Measurements from ENCODE around the gene SLC9A8.
"Not testable (repeated sequence)": the region's sequence is repeated elsewhere in the genome, so short reads cannot be mapped to it uniquely, and the experiment has no call there.

Gene SLC9A8

GRCh38 chr20:49845060-49845459 is 32.4 kb downstream of the SLC9A8 start:
- no peak for ATAC-seq
- no peak overlapping the region for H3K4me3 Mint-ChIP-seq
- no peaks in the 10 kb centered on the region for H3K9me3 Mint-ChIP-seq
- H3K36me3 Mint-ChIP-seq = peaks cover 34% of the 10 kb centered on the region
- no peaks in the 10 kb centered on the region for H3K27me3 Mint-ChIP-seq
- H3K4me1 Mint-ChIP-seq = no peaks in the 10 kb centered on the region
- no peak overlapping the region for H3K27ac Mint-ChIP-seq

DNA sequence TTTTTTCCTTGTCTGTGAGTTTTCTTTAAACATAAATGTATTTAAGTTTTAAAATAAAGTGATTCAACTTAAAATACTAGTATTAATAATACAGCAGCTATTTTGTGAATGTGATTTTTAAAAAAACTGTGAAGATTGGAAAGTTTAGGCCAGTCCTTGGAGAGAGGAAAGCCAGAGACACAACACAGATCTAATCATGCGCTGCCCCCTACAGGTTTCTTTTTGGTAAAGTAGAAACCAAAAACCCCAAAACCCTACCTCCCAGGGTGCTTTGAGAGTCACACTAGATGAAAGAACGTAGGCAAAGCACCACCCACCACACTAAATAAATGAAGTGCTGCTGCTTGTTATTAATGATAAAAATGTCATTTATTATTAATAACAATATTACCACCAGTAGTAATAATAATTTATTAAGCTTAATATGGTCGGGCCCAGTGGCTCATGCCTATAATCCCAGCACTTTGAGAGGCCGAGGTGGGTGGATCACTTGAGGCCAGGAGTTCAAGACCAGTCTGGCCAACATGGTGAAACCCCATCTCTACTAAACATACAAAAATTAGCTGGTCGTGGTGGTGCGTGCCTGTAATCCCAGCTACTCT is 33.7 kb downstream of the SLC9A8 start:
- H3K4me1 Mint-ChIP-seq = peaks cover 7% of the 10 kb centered on the region
- no peaks in the 10 kb centered on the region for H3K9me3 Mint-ChIP-seq
- no peak overlapping the region for H3K4me3 Mint-ChIP-seq
- H3K36me3 Mint-ChIP-seq = peaks cover 44% of the 10 kb centered on the region
- no peaks in the 10 kb centered on the region for H3K27me3 Mint-ChIP-seq
- H3K27ac Mint-ChIP-seq = no peak overlapping the region
- ATAC-seq = peak; percentile 63

DNA sequence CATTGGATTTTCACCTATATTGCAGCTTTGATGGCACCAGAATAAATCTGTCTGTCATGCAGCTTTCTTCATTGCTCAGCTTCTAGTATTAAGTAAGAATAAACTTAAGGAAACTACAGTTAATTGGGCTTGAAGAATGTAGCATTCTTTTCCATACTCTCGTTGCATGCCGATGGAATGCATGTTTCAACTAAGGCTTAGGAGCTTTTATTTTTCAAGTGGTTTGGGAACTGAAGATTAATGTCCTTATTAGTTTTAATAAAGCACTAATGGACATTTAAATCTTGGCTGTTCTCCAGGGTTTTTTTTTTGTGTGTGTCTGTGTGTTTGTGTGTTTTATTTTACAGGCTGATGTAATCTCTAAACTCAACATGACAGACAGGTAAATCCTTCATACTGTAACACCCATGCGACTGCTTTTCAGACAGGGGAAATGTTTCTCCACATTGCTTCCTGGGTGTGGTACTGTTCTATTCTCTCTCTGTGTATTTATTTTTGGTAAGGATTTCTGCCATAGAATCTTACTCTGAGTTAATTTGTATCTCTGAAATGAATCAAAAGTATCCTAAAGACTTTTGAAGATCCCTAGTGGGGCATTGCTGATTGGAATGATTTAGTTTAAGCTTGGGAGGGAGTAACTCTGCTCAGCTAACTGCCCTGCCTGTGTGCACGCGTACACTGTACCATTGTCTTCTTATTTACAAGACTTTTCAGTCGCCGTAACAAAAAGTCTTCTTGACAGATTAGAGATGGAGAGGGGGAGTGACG is 38.0 kb downstream of the SLC9A8 start:
- no peaks in the 10 kb centered on the region for H3K9me3 Mint-ChIP-seq
- peaks cover 7% of the 10 kb centered on the region for H3K4me1 Mint-ChIP-seq
- no peak overlapping the region for H3K4me3 Mint-ChIP-seq
- no peaks in the 10 kb centered on the region for H3K27me3 Mint-ChIP-seq
- peaks cover 69% of the 10 kb centered on the region for H3K36me3 Mint-ChIP-seq
- H3K27ac Mint-ChIP-seq = no peak overlapping the region
- no peak for ATAC-seq

- Mint-ChIP-seq H3K4me3 (no peak overlapping the region), H3K27me3 (no peaks in the 10 kb centered on the region), H3K27ac (no peak overlapping the region), H3K9me3 (no peaks in the 10 kb centered on the region), H3K4me1 (peaks cover 7% of the 10 kb centered on the region), H3K36me3 (peaks cover 72% of the 10 kb centered on the region)
- ATAC-seq = no peak
Observed at GRCh38 chr20:49851231-49851705, 38.6 kb downstream of the SLC9A8 start.

- H3K27me3 Mint-ChIP-seq = no peaks in the 10 kb centered on the region
- H3K27ac Mint-ChIP-seq = no peak overlapping the region
- peaks cover 7% of the 10 kb centered on the region for H3K4me1 Mint-ChIP-seq
- H3K9me3 Mint-ChIP-seq = no peaks in the 10 kb centered on the region
- peaks cover 79% of the 10 kb centered on the region for H3K36me3 Mint-ChIP-seq
- no peak overlapping the region for H3K4me3 Mint-ChIP-seq
- no peak for ATAC-seq
Observed at GRCh38 chr20:49851991-49852390, 39.4 kb downstream of the SLC9A8 start.

DNA sequence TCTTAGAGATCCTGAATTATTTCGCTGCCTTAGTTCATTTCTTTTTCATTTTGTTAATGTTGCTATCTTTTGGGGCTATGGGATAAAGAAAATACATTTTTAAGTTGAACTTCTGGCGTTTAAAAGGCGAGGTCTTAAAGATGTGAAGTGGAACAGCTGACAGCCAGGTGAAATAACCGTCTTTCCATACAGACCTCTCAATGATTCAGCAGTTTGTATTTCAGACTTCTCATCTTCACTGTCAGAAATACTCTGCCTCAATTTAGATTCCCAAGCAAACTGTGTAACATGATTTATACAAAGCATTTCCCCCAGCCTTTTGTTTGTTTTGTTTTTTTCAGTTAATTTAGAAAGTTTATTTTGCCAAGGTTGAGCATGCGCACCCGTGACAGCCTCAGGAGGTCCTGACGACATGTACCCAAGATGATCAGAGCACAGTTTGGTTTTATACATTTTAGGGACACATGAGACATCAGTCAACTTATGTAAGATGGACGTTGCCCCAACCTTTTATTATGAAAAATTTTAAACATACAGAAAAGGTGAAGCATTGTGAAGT is 40.0 kb downstream of the SLC9A8 start:
- H3K27ac Mint-ChIP-seq = no peak overlapping the region
- no peaks in the 10 kb centered on the region for H3K9me3 Mint-ChIP-seq
- peaks cover 7% of the 10 kb centered on the region for H3K4me1 Mint-ChIP-seq
- H3K36me3 Mint-ChIP-seq = peaks cover 82% of the 10 kb centered on the region
- H3K4me3 Mint-ChIP-seq = no peak overlapping the region
- no peak for ATAC-seq
- no peaks in the 10 kb centered on the region for H3K27me3 Mint-ChIP-seq

- peaks cover 78% of the 10 kb centered on the region for H3K36me3 Mint-ChIP-seq
- H3K4me3 Mint-ChIP-seq = no peak overlapping the region
- no peaks in the 10 kb centered on the region for H3K9me3 Mint-ChIP-seq
- no peak overlapping the region for H3K27ac Mint-ChIP-seq
- H3K27me3 Mint-ChIP-seq = no peaks in the 10 kb centered on the region
- peaks cover 7% of the 10 kb centered on the region for H3K4me1 Mint-ChIP-seq
- no peak for ATAC-seq
Observed at GRCh38 chr20:49853640-49854039, 41.0 kb downstream of the SLC9A8 start.

GRCh38 chr20:49854190-49854875 is 41.7 kb downstream of the SLC9A8 start:
- no peak for ATAC-seq
- Mint-ChIP-seq H3K36me3 (peaks cover 71% of the 10 kb centered on the region), H3K9me3 (no peaks in the 10 kb centered on the region), H3K27ac (no peak overlapping the region), H3K4me1 (peaks cover 7% of the 10 kb centered on the region), H3K4me3 (no peak overlapping the region), H3K27me3 (no peaks in the 10 kb centered on the region)

- H3K9me3 Mint-ChIP-seq = no peaks in the 10 kb centered on the region
- no peaks in the 10 kb centered on the region for H3K27me3 Mint-ChIP-seq
- H3K27ac Mint-ChIP-seq = no peak overlapping the region
- ATAC-seq = no peak
- peaks cover 58% of the 10 kb centered on the region for H3K36me3 Mint-ChIP-seq
- H3K4me1 Mint-ChIP-seq = no peaks in the 10 kb centered on the region
- no peak overlapping the region for H3K4me3 Mint-ChIP-seq
Observed at GRCh38 chr20:49856904-49857303, 44.3 kb downstream of the SLC9A8 start.

GRCh38 chr20:49858076-49858585 is 45.5 kb downstream of the SLC9A8 start:
- Mint-ChIP-seq H3K27me3 (no peaks in the 10 kb centered on the region), H3K27ac (no peak overlapping the region), H3K36me3 (peaks cover 46% of the 10 kb centered on the region), H3K9me3 (no peaks in the 10 kb centered on the region), H3K4me1 (no peaks in the 10 kb centered on the region), H3K4me3 (no peak overlapping the region)
- no peak for ATAC-seq

- no peak for ATAC-seq
- H3K4me3 Mint-ChIP-seq = no peak overlapping the region
- no peaks in the 10 kb centered on the region for H3K27me3 Mint-ChIP-seq
- H3K36me3 Mint-ChIP-seq = peaks cover 38% of the 10 kb centered on the region
- no peak overlapping the region for H3K27ac Mint-ChIP-seq
- H3K9me3 Mint-ChIP-seq = no peaks in the 10 kb centered on the region
- no peaks in the 10 kb centered on the region for H3K4me1 Mint-ChIP-seq
Observed at GRCh38 chr20:49859011-49859410, 46.4 kb downstream of the SLC9A8 start.

- ATAC-seq = no peak
Observed at GRCh38 chr20:49859807-49860206, 47.2 kb downstream of the SLC9A8 start.

GRCh38 chr20:49861232-49861631 is 48.6 kb downstream of the SLC9A8 start:
- not testable (repeated sequence) for ATAC-seq, H3K9me3 Mint-ChIP-seq, H3K4me1 Mint-ChIP-seq, H3K27me3 Mint-ChIP-seq, H3K4me3 Mint-ChIP-seq, H3K27ac Mint-ChIP-seq
- H3K36me3 Mint-ChIP-seq = peaks cover 26% of the 10 kb centered on the region

More at GRCh38 chr20:49859807-49860206, 47.2 kb downstream of the SLC9A8 start:
- H3K4me3 Mint-ChIP-seq = no peak overlapping the region
- no peaks in the 10 kb centered on the region for H3K4me1 Mint-ChIP-seq
- H3K36me3 Mint-ChIP-seq = peaks cover 37% of the 10 kb centered on the region
- H3K9me3 Mint-ChIP-seq = no peaks in the 10 kb centered on the region
- no peak overlapping the region for H3K27ac Mint-ChIP-seq
- no peaks in the 10 kb centered on the region for H3K27me3 Mint-ChIP-seq

- H3K36me3 Mint-ChIP-seq = peaks cover 29% of the 10 kb centered on the region
- H3K4me3 Mint-ChIP-seq = no peak overlapping the region
- H3K27ac Mint-ChIP-seq = no peak overlapping the region
- no peaks in the 10 kb centered on the region for H3K9me3 Mint-ChIP-seq
- no peak for ATAC-seq
- no peaks in the 10 kb centered on the region for H3K27me3 Mint-ChIP-seq
- H3K4me1 Mint-ChIP-seq = peaks cover 21% of the 10 kb centered on the region
Observed at GRCh38 chr20:49862607-49863200, 50.1 kb downstream of the SLC9A8 start.

GRCh38 chr20:49863666-49864065 is 51.0 kb downstream of the SLC9A8 start:
- Mint-ChIP-seq H3K36me3 (peaks cover 31% of the 10 kb centered on the region), H3K4me1 (peaks cover 31% of the 10 kb centered on the region)
- no peak for ATAC-seq

More at GRCh38 chr20:49863666-49864065, 51.0 kb downstream of the SLC9A8 start:
- Mint-ChIP-seq H3K27me3 (no peaks in the 10 kb centered on the region), H3K4me3 (no peak overlapping the region), H3K9me3 (no peaks in the 10 kb centered on the region), H3K27ac (no peak overlapping the region)
